HepG2 (cell line): ENCODE results near the gene BCL2. TPM values are rescaled to one million over a fixed set of nuclear protein-coding genes. Genes with fewer than 3 reads are reported as not detected.

Experiments
- ATAC-seq: fragments of 200-7000 bp; cut with Tn5 transposase; 3 replicates; pipeline ENCODE4 v1.9.1; 2020; ENCODE audit warnings: mild to moderate bottlenecking, moderate library complexity
- BruUV-seq: library from RNA; stranded (reverse); fragments of 400-500 nt; replicated peaks from 2 replicates; lab custom pipeline; 2021; lab: Mats Ljungman, UMichigan
- CTCF ChIA-PET: fragments of 300-600 bp; formaldehyde crosslinking; extraction: SDS; loops from one replicate; lab custom pipeline; 2021; ENCODE audit warnings: low total read pairs, inconsistent platforms, low intra/inter-chr PET ratio; lab: Yijun Ruan, JAX
- POLR2A ChIA-PET: fragments of 350-600 bp; sonication (Branson Sonifier 250); formaldehyde crosslinking; loops from one replicate; lab custom pipeline; 2020; ENCODE audit warnings: antibody characterized with exemption, inconsistent platforms; lab: Yijun Ruan, JAX
- DNase-seq: peaks from one replicate; pipeline ENCODE4 v3.0.0-alpha.2; 2015; ENCODE audit warnings: low spot score
- FAIRE-seq: peaks from 3 replicates; lab custom pipeline; 2011; peaks lifted over from hg19 to GRCh38; lab: Jason Lieb, UNC
- H2AFZ ChIP-seq: one replicate; pipeline ENCODE4 v1.6.1; 2011; ENCODE audit warnings: low read length, inconsistent platforms
- H3K27ac ChIP-seq: fragments of 300-600 bp; 3 replicates; pipeline ENCODE4 v1.8.0; 2011; ENCODE audit warnings: mixed run types, mild to moderate bottlenecking, mixed read lengths, low read length, inconsistent platforms; ENCODE audit not compliant: insufficient read depth; ENCODE audit errors: extremely low read length
- H3K27me3 ChIP-seq, 2 experiments: fragments of 200-600 bp in 1 of 2; 2 replicates in 1 of 2; 3 replicates in 1 of 2; pipeline versions ENCODE4 v1.6.0 to v1.8.0; 2011; ENCODE audit warnings: low read length in 2 of 2, mild to moderate bottlenecking in 2 of 2, moderate library complexity in 2 of 2, inconsistent platforms in 1 of 2; ENCODE audit not compliant: insufficient read depth in 2 of 2, control insufficient read depth in 1 of 2
- H3K36me3 ChIP-seq, 2 experiments: fragments of 200-600 bp in 1 of 2; replicated peaks in 1 of 2; 2 replicates in 1 of 2; 3 replicates in 1 of 2; pipeline versions ENCODE4 v1.5.1 to v1.8.0; 2011; ENCODE audit warnings: low read length in 2 of 2, inconsistent platforms in 1 of 2; ENCODE audit not compliant: insufficient read depth in 2 of 2, control insufficient read depth in 1 of 2
- H3K4me1 ChIP-seq: 2 replicates; pipeline ENCODE4 v1.5.1; 2012; ENCODE audit warnings: low read length, inconsistent platforms; ENCODE audit not compliant: insufficient read depth
- H3K4me2 ChIP-seq: 2 replicates; pipeline ENCODE4 v1.6.0; 2011; ENCODE audit warnings: low read depth, low read length, inconsistent platforms
- H3K4me3 ChIP-seq, 3 experiments: fragments of 200-600 bp in 1 of 3; sonication (generic), shearing (Covaris generic) in 1 of 3; replicated peaks in 1 of 3; 2 replicates each; pipeline ENCODE4 v1.5.1; 2011 to 2016; ENCODE audit warnings: low read length in 3 of 3, inconsistent platforms in 2 of 3, low read depth in 2 of 3, mild to moderate bottlenecking in 2 of 3, control low read depth in 1 of 3, mixed read lengths in 1 of 3; ENCODE audit not compliant: insufficient read depth in 1 of 3
- H3K79me2 ChIP-seq: one replicate; pipeline ENCODE4 v1.6.1; 2011; ENCODE audit warnings: low read length, inconsistent platforms; ENCODE audit not compliant: insufficient read depth
- H3K9ac ChIP-seq: 2 replicates; pipeline ENCODE4 v1.6.0; 2011; ENCODE audit warnings: mild to moderate bottlenecking, low read depth, low read length, inconsistent platforms; ENCODE audit not compliant: insufficient read depth
- H3K9me3 ChIP-seq: 2 replicates; pipeline ENCODE4 v1.5.1; 2012; ENCODE audit warnings: mild to moderate bottlenecking, low read length
- H4K20me1 ChIP-seq: 2 replicates; pipeline ENCODE4 v1.6.0; 2011; ENCODE audit warnings: inconsistent platforms, mild to moderate bottlenecking, low read length, moderate library complexity; ENCODE audit not compliant: insufficient read depth
- CENPT ChIP-seq: sonication (generic); formaldehyde crosslinking; IDR thresholded peaks from 2 replicates; pipeline ENCODE4 v1.8.0; 2022; ENCODE audit warnings: low read depth, mild to moderate bottlenecking, moderate library complexity, missing genetic modification reagents
- DNMT1 ChIP-seq: sonication (generic); formaldehyde crosslinking; IDR thresholded peaks from 2 replicates; pipeline ENCODE4 v1.5.1; 2020; ENCODE audit warnings: mild to moderate bottlenecking, missing genetic modification reagents
- GATAD2A ChIP-seq: IDR thresholded peaks from 2 replicates; pipeline ENCODE4 v1.6.1; 2016
- MAFK ChIP-seq, 2 experiments: IDR thresholded peaks in 1 of 2; conservative IDR thresholded peaks in 1 of 2; 2 replicates each; pipeline ENCODE4 v1.6.1; 2011; ENCODE audit warnings: improper control_type of control experiment in 2 of 2, low read length in 2 of 2
- REST ChIP-seq, 2 experiments: IDR thresholded peaks; 2 replicates each; pipeline ENCODE4 v1.6.1; 2011 to 2012; ENCODE audit warnings: low read length in 2 of 2, borderline replicate concordance in 1 of 2, low read depth in 1 of 2, mild to moderate bottlenecking in 1 of 2, moderate library complexity in 1 of 2
- ZNF326 ChIP-seq: sonication (generic); formaldehyde crosslinking; IDR thresholded peaks from 2 replicates; pipeline ENCODE4 v1.4.0; 2020; ENCODE audit warnings: missing genetic modification reagents, borderline replicate concordance
- ZNF430 ChIP-seq: sonication (generic); formaldehyde crosslinking; IDR thresholded peaks from 2 replicates; pipeline ENCODE4 v1.9.0; 2021; ENCODE audit warnings: mild to moderate bottlenecking, missing genetic modification reagents
- ZNF83 ChIP-seq: sonication (generic); formaldehyde crosslinking; IDR thresholded peaks from 2 replicates; pipeline ENCODE4 v1.4.0; 2020; ENCODE audit warnings: missing genetic modification reagents, mild to moderate bottlenecking, borderline replicate concordance
- WGBS: methylation state at CpG from one replicate; pipeline ENCODE4 v1.1.6; 2017; ENCODE audit warnings: low lambda C conversion rate; 5-methylcytosine and 5-hydroxymethylcytosine counted together
- in situ Hi-C: cut with HindIII; loops from 2 replicates; pipeline ENCODE4 v1.10.0; 2017; ENCODE audit warnings: low pct_unique_long_range_greater_than_20kb; ENCODE audit not compliant: extremely low pct_ligation_motif_present
- intact Hi-C: fragments of 100-400 bp; cut with micrococcal nuclease; formaldehyde crosslinking; loops from one replicate; pipeline ENCODE4 v1.10.0; 2022; ENCODE audit not compliant: unreplicated experiment
- polyA plus RNA-seq, 8 experiments: library from polyadenylated mRNA; depleted of rRNA in 3 of 8; stranded (reverse) in 7 of 8; unstranded in 1 of 8; fragments of >200 nt; fragmentation: Illumina TruSeq in 4 of 8; extraction: Trizol in 4 of 8; gene quantifications; 2 replicates each; pipeline versions ENCODE4 v1.2.1 to v1.2.3, GENCODE V29; 2011 to 2016; ENCODE audit warnings: low read depth in 4 of 8, missing spikeins in 1 of 8, mixed read lengths in 1 of 8; ENCODE audit not compliant: insufficient read depth in 1 of 8
- total RNA-seq, 5 experiments: library from RNA; depleted of rRNA; stranded (reverse); fragments of >200 nt; fragmentation: Illumina TruSeq; extraction: Trizol; gene quantifications; 2 replicates each; pipeline ENCODE4 v1.2.3, GENCODE V29; 2016; ENCODE audit warnings: low read depth in 1 of 5

Gene BCL2
- total and polyA plus RNA-seq, 2 of the 13 experiments (the other 11 are each of a cell fraction or from before 2014, with no cell fraction given), result 0.07 to 0.53 TPM

- H3K27me3 ChIP-seq, result peaks cover 1 to 4% of the 10 kb centered on the region in 2 experiments; a peak in 2 of 5 replicates
- H3K27ac ChIP-seq, result no peak overlapping the region
- no peak for DNase-seq
- H3K4me2 ChIP-seq, result no peak overlapping the region
- H3K79me2 ChIP-seq, result no peaks in the 10 kb centered on the region
- no peak overlapping the region for H3K9ac ChIP-seq
- no peaks in the 10 kb centered on the region for H4K20me1 ChIP-seq
- TF ChIP-seq MAFK (conservative IDR thresholded peaks at IDR 0.05 in 1 of 2, IDR thresholded peaks at IDR 0.05 in 1 of 2; ENCODE audit: low read length in 2 of 2) (no peak), ZNF430 (CRISPR knock-in tag) (no peak), CENPT (CRISPR knock-in tag) (no peak), GATAD2A (CRISPR knock-in tag) (no peak), DNMT1 (CRISPR knock-in tag) (no peak), REST (IDR thresholded peaks at IDR 0.05; ENCODE audit: borderline replicate concordance in 1 of 2, low read depth in 1 of 2, low read length in 2 of 2) (no peak), ZNF83 (CRISPR knock-in tag) (no peak), ZNF326 (CRISPR knock-in tag) (no peak)
- no peak overlapping the region for H2AFZ ChIP-seq
- ChIA-PET POLR2A (no interaction called here), CTCF (interaction anchor here (0.6 kb wide), 1 partner anchor 290 kb away, joined by 3 read pairs; no protein-coding TSS in a partner anchor)
- H3K9me3 ChIP-seq, result no peaks in the 10 kb centered on the region
- no peaks in the 10 kb centered on the region for H3K36me3 ChIP-seq
- intact Hi-C loops (no loop called here), in situ Hi-C loops (no loop called here)
- FAIRE-seq, result no peak
- ATAC-seq, result peak; percentile 43
- no TSS peak for BruUV-seq
- H3K4me3 ChIP-seq, result no peak overlapping the region
- WGBS, result 43% methylated on average over 4 of the region's 10 CpGs
- H3K4me1 ChIP-seq, result no peaks in the 10 kb centered on the region
These were observed 219.5 kb downstream of the BCL2 start for GRCh38 chr18:63099848-63100629.
